H1 (cell line): ENCODE measurements around the gene AP2A1. TPM values are rescaled to one million over a fixed set of nuclear protein-coding genes. Genes with fewer than 3 reads are reported as not detected.

Experiments
- BCL11A ChIP-seq, 2 experiments: IDR thresholded peaks; one replicate each; pipeline ENCODE4 v1.6.1; 2011; ENCODE audit warnings: low read depth in 2 of 2, low read length in 2 of 2, mild to moderate bottlenecking in 2 of 2
- EZH2 ChIP-seq: fragments of 200-600 bp; sonication (generic); IDR thresholded peaks from 2 replicates; pipeline ENCODE4 v1.7.1; 2012; ENCODE audit warnings: low read depth, mild to moderate bottlenecking, moderate library complexity, low read length, inconsistent platforms; ENCODE audit not compliant: severe bottlenecking
- JUND ChIP-seq: IDR thresholded peaks from 2 replicates; pipeline ENCODE4 v1.6.1; 2011; ENCODE audit warnings: mild to moderate bottlenecking, improper control_type of control experiment, low read length
- NRF1 ChIP-seq: IDR thresholded peaks from 2 replicates; pipeline ENCODE4 v1.6.1; 2011; ENCODE audit warnings: mild to moderate bottlenecking, low read depth, low read length, improper control_type of control experiment
- POLR2A ChIP-seq, 2 experiments: IDR thresholded peaks; 1 replicate in 1 of 2; 2 replicates in 1 of 2; pipeline ENCODE4 v1.6.1; 2011; ENCODE audit warnings: low read depth in 2 of 2, low read length in 2 of 2, mild to moderate bottlenecking in 2 of 2; ENCODE audit errors: control extremely low read depth in 1 of 2
- RNF2 ChIP-seq: fragments of 200-900, 300-1000 bp; sonication (generic); IDR thresholded peaks from 2 replicates; pipeline ENCODE4 v1.7.1; 2016; ENCODE audit warnings: borderline replicate concordance, low read depth, mild to moderate bottlenecking, antibody characterized with exemption, low read length; ENCODE audit not compliant: poor library complexity, severe bottlenecking; ENCODE audit errors: missing control alignments
- SP1 ChIP-seq: IDR thresholded peaks from 2 replicates; pipeline ENCODE4 v1.6.1; 2011; ENCODE audit warnings: low read depth, low read length
- ZNF274 ChIP-seq: IDR thresholded peaks from 2 replicates; pipeline ENCODE4 v1.7.0; 2012; ENCODE audit warnings: low read length, borderline replicate concordance; ENCODE audit errors: extremely low read depth
- polyA plus RNA-seq, 7 experiments: library from polyadenylated mRNA; depleted of rRNA in 3 of 7; stranded (reverse) in 5 of 7; unstranded in 2 of 7; fragments of >200 nt in 5 of 7; fragments of 200-250 nt in 2 of 7; gene quantifications; 1 replicate in 5 of 7; 2 replicates in 1 of 7; 4 replicates in 1 of 7; pipeline versions ENCODE4 v1.2.1 to v1.2.3, GENCODE V29; 2011 to 2013; ENCODE audit warnings: missing spikeins in 2 of 7, mixed read lengths in 2 of 7
- total RNA-seq: library from RNA; stranded (reverse); fragmentation: NEBNext Ultra II Directional; extraction: Animal tissue kit (Norgen Biotek cat#: 25700); gene quantifications from 2 replicates; pipeline ENCODE4 v1.2.1, GENCODE V29; 2021
- TF ChIP-seq, protein P1 (sequence below): fragments of 300-600 bp; sonication (generic); IDR thresholded peaks from 2 replicates; pipeline ENCODE4 v1.7.1; 2012; ENCODE audit warnings: low read length, moderate library complexity, mild to moderate bottlenecking, inconsistent platforms; ENCODE audit not compliant: insufficient replicate concordance
- TF ChIP-seq, protein P2 (sequence below): IDR thresholded peaks from 2 replicates; pipeline ENCODE4 v1.6.1; 2011; ENCODE audit warnings: low read length, improper control_type of control experiment

AP2A1 gene
- total and polyA plus RNA-seq, 2 of the 8 experiments (the other 6 are each of a cell fraction or from before 2014, with no cell fraction given), result 105 to 106 TPM

GRCh38 chr19:49741210-49741844, 25.5 kb upstream of the AP2A1 start (continued):
- TF ChIP-seq, protein P1, sequence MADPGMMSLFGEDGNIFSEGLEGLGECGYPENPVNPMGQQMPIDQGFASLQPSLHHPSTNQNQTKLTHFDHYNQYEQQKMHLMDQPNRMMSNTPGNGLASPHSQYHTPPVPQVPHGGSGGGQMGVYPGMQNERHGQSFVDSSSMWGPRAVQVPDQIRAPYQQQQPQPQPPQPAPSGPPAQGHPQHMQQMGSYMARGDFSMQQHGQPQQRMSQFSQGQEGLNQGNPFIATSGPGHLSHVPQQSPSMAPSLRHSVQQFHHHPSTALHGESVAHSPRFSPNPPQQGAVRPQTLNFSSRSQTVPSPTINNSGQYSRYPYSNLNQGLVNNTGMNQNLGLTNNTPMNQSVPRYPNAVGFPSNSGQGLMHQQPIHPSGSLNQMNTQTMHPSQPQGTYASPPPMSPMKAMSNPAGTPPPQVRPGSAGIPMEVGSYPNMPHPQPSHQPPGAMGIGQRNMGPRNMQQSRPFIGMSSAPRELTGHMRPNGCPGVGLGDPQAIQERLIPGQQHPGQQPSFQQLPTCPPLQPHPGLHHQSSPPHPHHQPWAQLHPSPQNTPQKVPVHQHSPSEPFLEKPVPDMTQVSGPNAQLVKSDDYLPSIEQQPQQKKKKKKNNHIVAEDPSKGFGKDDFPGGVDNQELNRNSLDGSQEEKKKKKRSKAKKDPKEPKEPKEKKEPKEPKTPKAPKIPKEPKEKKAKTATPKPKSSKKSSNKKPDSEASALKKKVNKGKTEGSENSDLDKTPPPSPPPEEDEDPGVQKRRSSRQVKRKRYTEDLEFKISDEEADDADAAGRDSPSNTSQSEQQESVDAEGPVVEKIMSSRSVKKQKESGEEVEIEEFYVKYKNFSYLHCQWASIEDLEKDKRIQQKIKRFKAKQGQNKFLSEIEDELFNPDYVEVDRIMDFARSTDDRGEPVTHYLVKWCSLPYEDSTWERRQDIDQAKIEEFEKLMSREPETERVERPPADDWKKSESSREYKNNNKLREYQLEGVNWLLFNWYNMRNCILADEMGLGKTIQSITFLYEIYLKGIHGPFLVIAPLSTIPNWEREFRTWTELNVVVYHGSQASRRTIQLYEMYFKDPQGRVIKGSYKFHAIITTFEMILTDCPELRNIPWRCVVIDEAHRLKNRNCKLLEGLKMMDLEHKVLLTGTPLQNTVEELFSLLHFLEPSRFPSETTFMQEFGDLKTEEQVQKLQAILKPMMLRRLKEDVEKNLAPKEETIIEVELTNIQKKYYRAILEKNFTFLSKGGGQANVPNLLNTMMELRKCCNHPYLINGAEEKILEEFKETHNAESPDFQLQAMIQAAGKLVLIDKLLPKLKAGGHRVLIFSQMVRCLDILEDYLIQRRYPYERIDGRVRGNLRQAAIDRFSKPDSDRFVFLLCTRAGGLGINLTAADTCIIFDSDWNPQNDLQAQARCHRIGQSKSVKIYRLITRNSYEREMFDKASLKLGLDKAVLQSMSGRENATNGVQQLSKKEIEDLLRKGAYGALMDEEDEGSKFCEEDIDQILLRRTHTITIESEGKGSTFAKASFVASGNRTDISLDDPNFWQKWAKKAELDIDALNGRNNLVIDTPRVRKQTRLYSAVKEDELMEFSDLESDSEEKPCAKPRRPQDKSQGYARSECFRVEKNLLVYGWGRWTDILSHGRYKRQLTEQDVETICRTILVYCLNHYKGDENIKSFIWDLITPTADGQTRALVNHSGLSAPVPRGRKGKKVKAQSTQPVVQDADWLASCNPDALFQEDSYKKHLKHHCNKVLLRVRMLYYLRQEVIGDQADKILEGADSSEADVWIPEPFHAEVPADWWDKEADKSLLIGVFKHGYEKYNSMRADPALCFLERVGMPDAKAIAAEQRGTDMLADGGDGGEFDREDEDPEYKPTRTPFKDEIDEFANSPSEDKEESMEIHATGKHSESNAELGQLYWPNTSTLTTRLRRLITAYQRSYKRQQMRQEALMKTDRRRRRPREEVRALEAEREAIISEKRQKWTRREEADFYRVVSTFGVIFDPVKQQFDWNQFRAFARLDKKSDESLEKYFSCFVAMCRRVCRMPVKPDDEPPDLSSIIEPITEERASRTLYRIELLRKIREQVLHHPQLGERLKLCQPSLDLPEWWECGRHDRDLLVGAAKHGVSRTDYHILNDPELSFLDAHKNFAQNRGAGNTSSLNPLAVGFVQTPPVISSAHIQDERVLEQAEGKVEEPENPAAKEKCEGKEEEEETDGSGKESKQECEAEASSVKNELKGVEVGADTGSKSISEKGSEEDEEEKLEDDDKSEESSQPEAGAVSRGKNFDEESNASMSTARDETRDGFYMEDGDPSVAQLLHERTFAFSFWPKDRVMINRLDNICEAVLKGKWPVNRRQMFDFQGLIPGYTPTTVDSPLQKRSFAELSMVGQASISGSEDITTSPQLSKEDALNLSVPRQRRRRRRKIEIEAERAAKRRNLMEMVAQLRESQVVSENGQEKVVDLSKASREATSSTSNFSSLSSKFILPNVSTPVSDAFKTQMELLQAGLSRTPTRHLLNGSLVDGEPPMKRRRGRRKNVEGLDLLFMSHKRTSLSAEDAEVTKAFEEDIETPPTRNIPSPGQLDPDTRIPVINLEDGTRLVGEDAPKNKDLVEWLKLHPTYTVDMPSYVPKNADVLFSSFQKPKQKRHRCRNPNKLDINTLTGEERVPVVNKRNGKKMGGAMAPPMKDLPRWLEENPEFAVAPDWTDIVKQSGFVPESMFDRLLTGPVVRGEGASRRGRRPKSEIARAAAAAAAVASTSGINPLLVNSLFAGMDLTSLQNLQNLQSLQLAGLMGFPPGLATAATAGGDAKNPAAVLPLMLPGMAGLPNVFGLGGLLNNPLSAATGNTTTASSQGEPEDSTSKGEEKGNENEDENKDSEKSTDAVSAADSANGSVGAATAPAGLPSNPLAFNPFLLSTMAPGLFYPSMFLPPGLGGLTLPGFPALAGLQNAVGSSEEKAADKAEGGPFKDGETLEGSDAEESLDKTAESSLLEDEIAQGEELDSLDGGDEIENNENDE, result no peak
- TF ChIP-seq RNF2 (no peak), ZNF274 (no peak), JUND (no peak), BCL11A (IDR thresholded peaks at IDR 0.05; ENCODE audit: low read depth in 2 of 2, low read length in 2 of 2) (no peak), POLR2A (IDR thresholded peaks at IDR 0.05; ENCODE audit: control extremely low read depth in 1 of 2, low read depth in 2 of 2, low read length in 2 of 2) (no peak), NRF1 (no peak), SP1 (no peak), EZH2 (no peak)
- TF ChIP-seq, protein P2, sequence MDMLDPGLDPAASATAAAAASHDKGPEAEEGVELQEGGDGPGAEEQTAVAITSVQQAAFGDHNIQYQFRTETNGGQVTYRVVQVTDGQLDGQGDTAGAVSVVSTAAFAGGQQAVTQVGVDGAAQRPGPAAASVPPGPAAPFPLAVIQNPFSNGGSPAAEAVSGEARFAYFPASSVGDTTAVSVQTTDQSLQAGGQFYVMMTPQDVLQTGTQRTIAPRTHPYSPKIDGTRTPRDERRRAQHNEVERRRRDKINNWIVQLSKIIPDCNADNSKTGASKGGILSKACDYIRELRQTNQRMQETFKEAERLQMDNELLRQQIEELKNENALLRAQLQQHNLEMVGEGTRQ, result no peak
